Measurements from ENCODE around the gene ENO4.

DNA sequence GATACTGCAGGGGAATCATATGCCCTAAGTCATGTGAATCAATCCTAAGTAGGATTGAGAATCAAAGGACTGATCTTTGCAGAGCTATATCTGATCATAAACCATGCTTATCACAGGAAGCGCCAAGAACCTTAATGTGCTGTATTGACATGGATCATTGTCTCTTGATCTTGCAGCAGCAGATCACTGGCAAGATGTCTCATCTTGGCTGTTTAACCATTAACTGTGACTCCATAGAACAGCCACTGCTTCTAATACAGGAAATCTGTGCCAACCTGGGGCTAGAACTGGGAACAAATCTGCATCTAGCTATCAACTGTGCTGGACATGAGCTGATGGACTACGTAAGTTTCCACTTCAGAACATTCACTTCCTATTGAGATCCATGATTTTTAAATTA lies 21.6 kb downstream of the ENO4 start:
- TF ChIP-seq CTCF (IDR thresholded peaks at IDR 0.05) (no peak), POLR2A (IDR thresholded peaks at IDR 0.05) (no peak)

Data from ovary (tissue), 3 donors.